HCT116 (cell line): ENCODE data around the gene RGMB. TPM values are rescaled to one million over a fixed set of nuclear protein-coding genes. Genes with fewer than 3 reads are reported as not detected.

Experiments used
- ATAC-seq: fragments of 200-7000 bp; cut with Tn5 transposase; 2 replicates; pipeline ENCODE4 v1.9.1; 2020; ENCODE audit warnings: mild to moderate bottlenecking, moderate library complexity
- BruUV-seq: library from RNA; stranded (reverse); fragments of 400-500 nt; replicated peaks from 2 replicates; lab custom pipeline; 2021; lab: Mats Ljungman, UMichigan
- CTCF ChIA-PET: fragments of 300-600 bp; sonication (Branson Sonifier 250); formaldehyde crosslinking; loops from one replicate; lab custom pipeline; 2021; ENCODE audit warnings: antibody characterized with exemption; lab: Charles Lee
- POLR2A ChIA-PET: fragments of 300-600, 350-600 bp; sonication (Branson Sonifier 250); formaldehyde crosslinking; loops from one replicate; lab custom pipeline; 2021; ENCODE audit warnings: antibody characterized with exemption; lab: Charles Lee
- RAD21 ChIA-PET, 2 experiments: fragments of 300-600 bp; sonication (Branson Sonifier 250); formaldehyde crosslinking; loops; one replicate each; lab custom pipeline; 2023; ENCODE audit warnings: low total read pairs in 2 of 2; ENCODE audit not compliant: uncharacterized antibody in 2 of 2, unreplicated experiment in 2 of 2, low non-redundant PET in 1 of 2; lab: Charles Lee
- DNase-seq: peaks from one replicate; pipeline ENCODE4 v3.0.0-alpha.2; 2010; ENCODE audit warnings: low read depth, low spot score
- H2AFZ ChIP-seq: fragments of 200-600 bp; shearing (Covaris generic), sonication (generic); 2 replicates; pipeline ENCODE4 v1.6.1; 2017; ENCODE audit warnings: low read depth, mixed run types, mixed read lengths, antibody characterized with exemption, low read length; ENCODE audit not compliant: poor library complexity, severe bottlenecking
- H3K27ac ChIP-seq: 2 replicates; pipeline ENCODE4 v1.5.1; 2012; ENCODE audit warnings: low read depth, low read length
- H3K27me3 ChIP-seq: fragments of 200-600 bp; sonication (generic); 2 replicates; pipeline ENCODE4 v1.6.1; 2016; ENCODE audit warnings: mixed run types, low read length, mixed read lengths; ENCODE audit not compliant: insufficient read depth
- H3K36me3 ChIP-seq, 2 experiments: fragments of 200-500 bp in 1 of 2; fragments of 200-600 bp in 1 of 2; sonication (Bioruptor generic) in 1 of 2; sonication (generic) in 1 of 2; 2 replicates each; pipeline versions ENCODE4 v1.5.1 to v1.6.1; 2014 to 2016; ENCODE audit warnings: low read length in 2 of 2, inconsistent platforms in 1 of 2, mixed read lengths in 1 of 2, mixed run types in 1 of 2; ENCODE audit not compliant: insufficient read depth in 2 of 2, control insufficient read depth in 1 of 2
- H3K4me1 ChIP-seq, 2 experiments: fragments of 200-600 bp in 1 of 2; sonication (generic) in 1 of 2; 2 replicates each; pipeline versions ENCODE4 v1.5.1 to v1.6.1; 2012 to 2017; ENCODE audit warnings: low read length in 2 of 2, inconsistent platforms in 1 of 2, mild to moderate bottlenecking in 1 of 2, mixed read lengths in 1 of 2, mixed run types in 1 of 2, moderate library complexity in 1 of 2; ENCODE audit not compliant: insufficient read depth in 2 of 2, control insufficient read depth in 1 of 2
- H3K4me2 ChIP-seq: fragments of 200-600 bp; sonication (generic); 2 replicates; pipeline ENCODE4 v1.6.1; 2017; ENCODE audit warnings: mixed run types, low read length, mixed read lengths
- H3K4me3 ChIP-seq, 2 experiments: fragments of 200-600 bp in 1 of 2; sonication (generic) in 1 of 2; replicated peaks in 1 of 2; 2 replicates each; pipeline ENCODE4 v1.5.1; 2011 to 2016; ENCODE audit warnings: low read length in 2 of 2, control low read depth in 1 of 2, low read depth in 1 of 2, mild to moderate bottlenecking in 1 of 2, mixed read lengths in 1 of 2, mixed run types in 1 of 2
- H3K79me2 ChIP-seq: fragments of 200-600 bp; sonication (generic); 2 replicates; pipeline ENCODE4 v1.6.1; 2017; ENCODE audit warnings: mild to moderate bottlenecking, mixed run types, low read length, moderate library complexity, mixed read lengths; ENCODE audit not compliant: insufficient read depth
- H3K9ac ChIP-seq: fragments of 200-600 bp; sonication (generic); 2 replicates; pipeline ENCODE4 v1.6.1; 2016; ENCODE audit warnings: low read length, mixed read lengths
- H3K9me2 ChIP-seq: fragments of 200-600 bp; sonication (generic), shearing (Covaris generic); 2 replicates; pipeline ENCODE4 v1.6.1; 2017; ENCODE audit warnings: mixed run types, mild to moderate bottlenecking, moderate library complexity; ENCODE audit not compliant: insufficient read depth
- H3K9me3 ChIP-seq, 2 experiments: fragments of 200-500 bp in 1 of 2; fragments of 200-600 bp in 1 of 2; sonication (Bioruptor generic) in 1 of 2; sonication (generic) in 1 of 2; 2 replicates each; pipeline ENCODE4 v1.6.1; 2014 to 2017; ENCODE audit warnings: low read length in 2 of 2, mixed read lengths in 2 of 2, inconsistent platforms in 1 of 2, low read depth in 1 of 2, mild to moderate bottlenecking in 1 of 2, mixed run types in 1 of 2, moderate library complexity in 1 of 2; ENCODE audit not compliant: control insufficient read depth in 1 of 2, insufficient read depth in 1 of 2
- H4K20me1 ChIP-seq: fragments of 200-600 bp; sonication (generic), shearing (Covaris generic); 2 replicates; pipeline ENCODE4 v1.6.1; 2017; ENCODE audit warnings: mixed run types, mild to moderate bottlenecking, moderate library complexity; ENCODE audit not compliant: insufficient read depth
- CEBPB ChIP-seq: IDR thresholded peaks from 2 replicates; pipeline ENCODE4 v1.6.1; 2012; ENCODE audit warnings: low read depth
- EGR1 ChIP-seq: IDR thresholded peaks from 2 replicates; pipeline ENCODE4 v1.6.1; 2012; ENCODE audit warnings: low read depth
- ELF1 ChIP-seq: IDR thresholded peaks from 2 replicates; pipeline ENCODE4 v1.6.1; 2012; ENCODE audit warnings: low read depth, borderline replicate concordance
- EZH2phosphoT487 ChIP-seq: fragments of 200-600 bp; IDR thresholded peaks from 2 replicates; pipeline ENCODE4 v1.6.1; 2018; ENCODE audit warnings: antibody characterized with exemption, borderline replicate concordance
- POLR2AphosphoS5 ChIP-seq: IDR thresholded peaks from 2 replicates; pipeline ENCODE4 v1.6.1; 2011; ENCODE audit warnings: mild to moderate bottlenecking, low read depth, low read length, moderate library complexity
- YY1 ChIP-seq: IDR thresholded peaks from 2 replicates; pipeline ENCODE4 v1.6.1; 2011; ENCODE audit warnings: low read length, low read depth, moderate library complexity, mild to moderate bottlenecking; ENCODE audit not compliant: insufficient replicate concordance; ENCODE audit errors: extremely low read depth
- intact Hi-C: fragments of 100-400 bp; cut with micrococcal nuclease; formaldehyde crosslinking; loops from 2 replicates; pipeline ENCODE4 v1.10.0; 2022
- total RNA-seq: library from RNA; stranded (reverse); gene quantifications from one replicate; pipeline ENCODE4 v1.2.1, GENCODE V29; 2021; ENCODE audit not compliant: unreplicated experiment
- TF ChIP-seq, protein P1 (sequence below): IDR thresholded peaks from 2 replicates; pipeline ENCODE4 v1.6.1; 2012; ENCODE audit warnings: low read depth
- TF ChIP-seq, protein P2 (sequence below): IDR thresholded peaks from 2 replicates; pipeline ENCODE4 v1.6.1; 2011; ENCODE audit warnings: mild to moderate bottlenecking, low read length, moderate library complexity; ENCODE audit not compliant: insufficient replicate concordance; ENCODE audit errors: extremely low read depth

The RGMB gene
- total RNA-seq, 1 experiment from 2014 or later: 18.3 TPM

- intact Hi-C loops: no loop called here
- no TSS peak for BruUV-seq
- Histone ChIP-seq H2AFZ (no peak overlapping the region), H3K9ac (no peak overlapping the region), H3K36me3 (no peaks in the 10 kb centered on the region), H3K4me2 (no peak overlapping the region), H3K4me1 (no peaks in the 10 kb centered on the region), H4K20me1 (no peaks in the 10 kb centered on the region), H3K27ac (no peak overlapping the region), H3K79me2 (no peaks in the 10 kb centered on the region), H3K4me3 (no peak overlapping the region), H3K9me3 (peaks cover 3 to 9% of the 10 kb centered on the region in 2 experiments; a peak in 2 of 4 replicates), H3K9me2 (no peaks in the 10 kb centered on the region), H3K27me3 (no peaks in the 10 kb centered on the region)
- TF ChIP-seq POLR2AphosphoS5: no peak
- TF ChIP-seq ELF1: no peak
- TF ChIP-seq, protein P1, sequence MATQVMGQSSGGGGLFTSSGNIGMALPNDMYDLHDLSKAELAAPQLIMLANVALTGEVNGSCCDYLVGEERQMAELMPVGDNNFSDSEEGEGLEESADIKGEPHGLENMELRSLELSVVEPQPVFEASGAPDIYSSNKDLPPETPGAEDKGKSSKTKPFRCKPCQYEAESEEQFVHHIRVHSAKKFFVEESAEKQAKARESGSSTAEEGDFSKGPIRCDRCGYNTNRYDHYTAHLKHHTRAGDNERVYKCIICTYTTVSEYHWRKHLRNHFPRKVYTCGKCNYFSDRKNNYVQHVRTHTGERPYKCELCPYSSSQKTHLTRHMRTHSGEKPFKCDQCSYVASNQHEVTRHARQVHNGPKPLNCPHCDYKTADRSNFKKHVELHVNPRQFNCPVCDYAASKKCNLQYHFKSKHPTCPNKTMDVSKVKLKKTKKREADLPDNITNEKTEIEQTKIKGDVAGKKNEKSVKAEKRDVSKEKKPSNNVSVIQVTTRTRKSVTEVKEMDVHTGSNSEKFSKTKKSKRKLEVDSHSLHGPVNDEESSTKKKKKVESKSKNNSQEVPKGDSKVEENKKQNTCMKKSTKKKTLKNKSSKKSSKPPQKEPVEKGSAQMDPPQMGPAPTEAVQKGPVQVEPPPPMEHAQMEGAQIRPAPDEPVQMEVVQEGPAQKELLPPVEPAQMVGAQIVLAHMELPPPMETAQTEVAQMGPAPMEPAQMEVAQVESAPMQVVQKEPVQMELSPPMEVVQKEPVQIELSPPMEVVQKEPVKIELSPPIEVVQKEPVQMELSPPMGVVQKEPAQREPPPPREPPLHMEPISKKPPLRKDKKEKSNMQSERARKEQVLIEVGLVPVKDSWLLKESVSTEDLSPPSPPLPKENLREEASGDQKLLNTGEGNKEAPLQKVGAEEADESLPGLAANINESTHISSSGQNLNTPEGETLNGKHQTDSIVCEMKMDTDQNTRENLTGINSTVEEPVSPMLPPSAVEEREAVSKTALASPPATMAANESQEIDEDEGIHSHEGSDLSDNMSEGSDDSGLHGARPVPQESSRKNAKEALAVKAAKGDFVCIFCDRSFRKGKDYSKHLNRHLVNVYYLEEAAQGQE: no peak
- TF ChIP-seq EGR1: no peak
- TF ChIP-seq EZH2phosphoT487: no peak
- no peak for TF ChIP-seq YY1
- TF ChIP-seq, protein P2, sequence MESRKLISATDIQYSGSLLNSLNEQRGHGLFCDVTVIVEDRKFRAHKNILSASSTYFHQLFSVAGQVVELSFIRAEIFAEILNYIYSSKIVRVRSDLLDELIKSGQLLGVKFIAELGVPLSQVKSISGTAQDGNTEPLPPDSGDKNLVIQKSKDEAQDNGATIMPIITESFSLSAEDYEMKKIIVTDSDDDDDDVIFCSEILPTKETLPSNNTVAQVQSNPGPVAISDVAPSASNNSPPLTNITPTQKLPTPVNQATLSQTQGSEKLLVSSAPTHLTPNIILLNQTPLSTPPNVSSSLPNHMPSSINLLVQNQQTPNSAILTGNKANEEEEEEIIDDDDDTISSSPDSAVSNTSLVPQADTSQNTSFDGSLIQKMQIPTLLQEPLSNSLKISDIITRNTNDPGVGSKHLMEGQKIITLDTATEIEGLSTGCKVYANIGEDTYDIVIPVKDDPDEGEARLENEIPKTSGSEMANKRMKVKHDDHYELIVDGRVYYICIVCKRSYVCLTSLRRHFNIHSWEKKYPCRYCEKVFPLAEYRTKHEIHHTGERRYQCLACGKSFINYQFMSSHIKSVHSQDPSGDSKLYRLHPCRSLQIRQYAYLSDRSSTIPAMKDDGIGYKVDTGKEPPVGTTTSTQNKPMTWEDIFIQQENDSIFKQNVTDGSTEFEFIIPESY: no peak
- no peak for TF ChIP-seq CEBPB
- CTCF ChIA-PET: no interaction called here
- POLR2A ChIA-PET: no interaction called here
- RAD21 ChIA-PET: no interaction called here
- no peak for ATAC-seq
- no peak for DNase-seq
Observed at GRCh38 chr5:98807806-98808205, 34.3 kb downstream of the RGMB start.
